ENCODE data around the gene SMIM21.

DNA sequence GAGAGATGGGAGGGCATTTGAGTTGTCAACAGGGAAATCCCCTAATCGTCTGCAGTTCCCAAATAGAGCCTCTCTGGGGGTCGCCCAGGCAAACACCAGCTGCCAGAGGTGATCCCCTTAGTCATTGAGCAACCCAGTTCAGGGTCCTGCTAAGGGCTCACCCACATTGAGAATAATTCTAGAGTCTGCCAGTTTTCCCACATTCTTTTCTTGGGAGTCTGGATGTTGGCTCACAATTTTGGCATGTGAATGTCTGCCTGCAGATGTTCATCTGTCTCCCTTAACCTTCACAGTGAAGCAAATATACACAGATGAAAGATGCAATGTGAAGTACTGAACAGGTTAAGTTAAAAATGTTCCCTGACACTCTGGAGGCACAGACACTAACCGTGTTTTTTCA is 11.4 kb upstream of the SMIM21 start:
- TF ChIP-seq, protein P1, sequence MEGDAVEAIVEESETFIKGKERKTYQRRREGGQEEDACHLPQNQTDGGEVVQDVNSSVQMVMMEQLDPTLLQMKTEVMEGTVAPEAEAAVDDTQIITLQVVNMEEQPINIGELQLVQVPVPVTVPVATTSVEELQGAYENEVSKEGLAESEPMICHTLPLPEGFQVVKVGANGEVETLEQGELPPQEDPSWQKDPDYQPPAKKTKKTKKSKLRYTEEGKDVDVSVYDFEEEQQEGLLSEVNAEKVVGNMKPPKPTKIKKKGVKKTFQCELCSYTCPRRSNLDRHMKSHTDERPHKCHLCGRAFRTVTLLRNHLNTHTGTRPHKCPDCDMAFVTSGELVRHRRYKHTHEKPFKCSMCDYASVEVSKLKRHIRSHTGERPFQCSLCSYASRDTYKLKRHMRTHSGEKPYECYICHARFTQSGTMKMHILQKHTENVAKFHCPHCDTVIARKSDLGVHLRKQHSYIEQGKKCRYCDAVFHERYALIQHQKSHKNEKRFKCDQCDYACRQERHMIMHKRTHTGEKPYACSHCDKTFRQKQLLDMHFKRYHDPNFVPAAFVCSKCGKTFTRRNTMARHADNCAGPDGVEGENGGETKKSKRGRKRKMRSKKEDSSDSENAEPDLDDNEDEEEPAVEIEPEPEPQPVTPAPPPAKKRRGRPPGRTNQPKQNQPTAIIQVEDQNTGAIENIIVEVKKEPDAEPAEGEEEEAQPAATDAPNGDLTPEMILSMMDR (IDR thresholded peaks at IDR 0.05) = no peak
- TF ChIP-seq POLR2A (IDR thresholded peaks at IDR 0.05) = no peak
